Testis (tissue), 2 donors: ENCODE results near the gene FRMD8.
A peak's percentile ranks its signal among the peaks of the same experiment; 100 is the strongest.

Experiments
- POLR2A ChIP-seq: fragments of 450-650 bp; IDR thresholded peaks from one replicate; pipeline ENCODE4 v1.6.1; 2017; ENCODE audit warnings: antibody characterized with exemption, mild to moderate bottlenecking, moderate library complexity
- TF ChIP-seq, protein P1 (sequence below), 3 experiments: fragments of 450-650 bp in 2 of 3; fragments of 200-600 bp in 1 of 3; sonication (generic) in 1 of 3; IDR thresholded peaks; one replicate each; pipeline ENCODE4 v1.5.1; 2016 to 2019; ENCODE audit warnings: antibody characterized with exemption in 3 of 3, mild to moderate bottlenecking in 2 of 3, moderate library complexity in 1 of 3

DNA sequence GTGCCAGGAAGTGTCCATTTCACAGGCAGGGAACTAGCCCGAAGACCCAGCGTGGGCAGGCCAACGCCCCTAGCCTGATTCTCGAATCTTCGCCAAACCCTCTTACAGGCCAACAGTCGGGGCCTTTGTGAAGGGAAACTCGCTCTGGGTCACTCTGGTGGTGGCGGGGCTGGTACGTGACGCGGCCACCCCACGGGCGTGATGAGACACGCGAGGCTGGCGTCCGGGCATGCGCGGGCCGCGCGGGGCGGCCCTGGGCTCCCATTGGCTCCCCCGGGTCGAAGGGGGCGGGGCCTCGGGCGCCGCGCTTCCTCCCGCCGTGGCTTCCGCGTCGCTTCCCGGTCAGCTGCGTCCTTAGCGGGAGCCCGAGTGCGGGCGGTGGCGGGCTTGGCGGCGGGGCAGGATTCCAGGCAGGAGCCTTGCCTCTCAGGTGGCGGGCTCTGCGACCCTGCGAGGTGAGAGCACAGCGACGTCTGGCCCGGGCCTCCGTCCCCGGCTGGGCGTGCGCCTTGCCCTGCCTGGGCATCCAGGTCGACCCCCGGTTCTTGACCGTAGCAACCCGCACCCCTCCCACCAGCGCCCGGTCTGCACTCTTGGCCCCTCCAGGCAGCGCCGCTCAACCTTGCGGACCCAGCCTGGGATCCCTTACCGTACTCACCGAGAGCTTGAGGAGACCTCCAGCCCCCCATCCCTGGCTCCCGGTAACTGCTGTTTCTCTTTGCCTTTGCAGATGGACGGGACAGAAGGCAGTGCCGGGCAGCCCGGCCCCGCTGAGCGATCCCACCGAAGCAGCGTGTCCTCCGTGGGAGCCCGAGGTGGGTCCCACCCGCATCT is at the start of gene FRMD8:
- TF ChIP-seq, protein P1, sequence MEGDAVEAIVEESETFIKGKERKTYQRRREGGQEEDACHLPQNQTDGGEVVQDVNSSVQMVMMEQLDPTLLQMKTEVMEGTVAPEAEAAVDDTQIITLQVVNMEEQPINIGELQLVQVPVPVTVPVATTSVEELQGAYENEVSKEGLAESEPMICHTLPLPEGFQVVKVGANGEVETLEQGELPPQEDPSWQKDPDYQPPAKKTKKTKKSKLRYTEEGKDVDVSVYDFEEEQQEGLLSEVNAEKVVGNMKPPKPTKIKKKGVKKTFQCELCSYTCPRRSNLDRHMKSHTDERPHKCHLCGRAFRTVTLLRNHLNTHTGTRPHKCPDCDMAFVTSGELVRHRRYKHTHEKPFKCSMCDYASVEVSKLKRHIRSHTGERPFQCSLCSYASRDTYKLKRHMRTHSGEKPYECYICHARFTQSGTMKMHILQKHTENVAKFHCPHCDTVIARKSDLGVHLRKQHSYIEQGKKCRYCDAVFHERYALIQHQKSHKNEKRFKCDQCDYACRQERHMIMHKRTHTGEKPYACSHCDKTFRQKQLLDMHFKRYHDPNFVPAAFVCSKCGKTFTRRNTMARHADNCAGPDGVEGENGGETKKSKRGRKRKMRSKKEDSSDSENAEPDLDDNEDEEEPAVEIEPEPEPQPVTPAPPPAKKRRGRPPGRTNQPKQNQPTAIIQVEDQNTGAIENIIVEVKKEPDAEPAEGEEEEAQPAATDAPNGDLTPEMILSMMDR (IDR thresholded peaks at IDR 0.05), result no peak
- TF ChIP-seq POLR2A, result peak; percentile 47
